A673 (cell line): ENCODE measurements around the gene ANKS1B. TPM values are rescaled to one million over a fixed set of nuclear protein-coding genes. Genes with fewer than 3 reads are reported as not detected.

ENCODE experiments used
- BruUV-seq: library from RNA; stranded (reverse); fragments of 400-500 nt; replicated peaks from 2 replicates; lab custom pipeline; 2021; lab: Mats Ljungman, UMichigan
- CTCF ChIA-PET: fragments of 300-600 bp; sonication (Branson Sonifier 250); formaldehyde crosslinking; loops from one replicate; lab custom pipeline; 2022; ENCODE audit warnings: antibody characterized with exemption; lab: Charles Lee
- POLR2A ChIA-PET: fragments of 300-600 bp; sonication (Branson Sonifier 250); formaldehyde crosslinking; loops from one replicate; lab custom pipeline; 2022; ENCODE audit warnings: antibody characterized with exemption; ENCODE audit not compliant: low non-redundant PET; lab: Charles Lee
- DNase-seq: peaks from one replicate; pipeline ENCODE4 v3.0.0-alpha.2; 2015; ENCODE audit warnings: low spot score
- H3K27ac ChIP-seq: fragments of 200-600 bp; sonication (generic); 2 replicates; pipeline ENCODE4 v1.5.1; 2016; ENCODE audit warnings: mixed run types, low read depth, mild to moderate bottlenecking, mixed read lengths, antibody characterized with exemption, low read length; ENCODE audit not compliant: poor library complexity, severe bottlenecking
- H3K27me3 ChIP-seq: fragments of 200-600 bp; sonication (generic); replicated peaks from 2 replicates; pipeline ENCODE4 v1.6.1; 2017; ENCODE audit warnings: mixed run types, low read depth, mild to moderate bottlenecking, mixed read lengths, antibody characterized with exemption, low read length; ENCODE audit not compliant: insufficient read depth, poor library complexity
- H3K36me3 ChIP-seq: fragments of 200-600 bp; sonication (generic); 2 replicates; pipeline ENCODE4 v1.6.1; 2016; ENCODE audit warnings: mixed run types, mild to moderate bottlenecking, mixed read lengths, antibody characterized with exemption, low read length; ENCODE audit not compliant: insufficient read depth, poor library complexity, severe bottlenecking
- H3K4me1 ChIP-seq: fragments of 200-600 bp; sonication (generic); 2 replicates; pipeline ENCODE4 v1.6.1; 2017; ENCODE audit warnings: mixed run types, mild to moderate bottlenecking, mixed read lengths, antibody characterized with exemption, low read length; ENCODE audit not compliant: insufficient read depth, poor library complexity, severe bottlenecking
- H3K4me3 ChIP-seq: fragments of 200-600 bp; sonication (generic); 2 replicates; pipeline ENCODE4 v1.5.1; 2016; ENCODE audit warnings: low read depth, mixed run types, mild to moderate bottlenecking, mixed read lengths, low read length; ENCODE audit not compliant: poor library complexity, severe bottlenecking
- H3K9me3 ChIP-seq: fragments of 200-600 bp; sonication (generic); 2 replicates; pipeline ENCODE4 v1.6.1; 2016; ENCODE audit warnings: mixed run types, low read depth, mild to moderate bottlenecking, mixed read lengths, antibody characterized with exemption, low read length; ENCODE audit not compliant: poor library complexity, severe bottlenecking
- CTCF ChIP-seq: fragments of 300-800, 200-600 bp; sonication (generic); conservative IDR thresholded peaks from 2 replicates; pipeline ENCODE4 v1.5.1; 2017; ENCODE audit warnings: low read depth, mild to moderate bottlenecking, antibody characterized with exemption, low read length, moderate library complexity, mixed read lengths
- EZH2 ChIP-seq: fragments of 200-600 bp; sonication (generic); IDR thresholded peaks from 2 replicates; pipeline ENCODE4 v1.6.1; 2017; ENCODE audit warnings: borderline replicate concordance, low read depth, mild to moderate bottlenecking, mixed read lengths, antibody characterized with exemption, low read length; ENCODE audit not compliant: poor library complexity, severe bottlenecking
- intact Hi-C: fragments of 100-400 bp; cut with micrococcal nuclease; formaldehyde crosslinking; loops from one replicate; pipeline ENCODE4 v1.10.0; 2022; ENCODE audit not compliant: unreplicated experiment
- total RNA-seq: library from RNA; stranded (reverse); gene quantifications from 2 replicates; pipeline ENCODE4 v1.2.3, GENCODE V29; 2021

The ANKS1B gene
- total RNA-seq, 1 experiment from 2014 or later: 0.99 TPM

DNA sequence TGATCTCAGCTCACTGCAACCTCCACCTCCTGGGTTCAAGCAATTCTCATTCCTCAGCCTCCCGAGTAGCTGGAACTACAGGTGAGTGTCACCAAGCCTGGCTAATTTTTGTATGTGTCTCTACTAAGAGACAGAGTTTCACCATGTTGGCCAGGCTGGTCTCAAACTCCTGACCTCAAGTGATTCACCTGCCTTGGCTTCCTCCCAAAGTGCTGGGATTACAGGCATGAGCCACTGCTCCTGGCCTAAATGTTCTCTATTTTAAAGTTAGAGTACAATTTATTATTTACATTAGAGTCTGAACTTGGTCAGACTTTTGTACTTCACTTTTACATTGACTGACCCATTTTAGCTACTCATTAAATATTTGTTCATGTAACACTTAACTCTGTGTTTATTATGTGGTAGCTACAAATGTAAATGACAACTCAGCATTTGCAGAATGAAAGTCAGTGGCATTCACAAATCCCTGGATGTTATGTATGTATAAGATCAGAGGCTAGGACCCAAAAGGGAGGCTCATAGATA lies 930.1 kb downstream of the ANKS1B start:
- TF ChIP-seq EZH2 (no peak), CTCF (no peak)
- CTCF ChIA-PET: no interaction called here
- H3K27ac ChIP-seq: no peak overlapping the region

GRCh38 chr12:99053616-99054362 lies 930.9 kb downstream of the ANKS1B start:
- H3K27me3 ChIP-seq: no peaks in the 10 kb centered on the region
- no peaks in the 10 kb centered on the region for H3K36me3 ChIP-seq
- no peak overlapping the region for H3K27ac ChIP-seq
- H3K9me3 ChIP-seq: no peaks in the 10 kb centered on the region
- no peak for TF ChIP-seq CTCF
- no peak for TF ChIP-seq EZH2
- CTCF ChIA-PET: no interaction called here
- DNase-seq: no peak
- POLR2A ChIA-PET: no interaction called here
- no TSS peak for BruUV-seq
- intact Hi-C loops: no loop called here
- no peak overlapping the region for H3K4me3 ChIP-seq
- no peaks in the 10 kb centered on the region for H3K4me1 ChIP-seq

More for the DNA sequence above, 930.1 kb downstream of the ANKS1B start:
- DNase-seq: no peak
- H3K36me3 ChIP-seq: no peaks in the 10 kb centered on the region
- intact Hi-C loops: no loop called here
- H3K27me3 ChIP-seq: no peaks in the 10 kb centered on the region
- BruUV-seq: no TSS peak
- peaks cover under 1% of the 10 kb centered on the region for H3K4me1 ChIP-seq
- H3K9me3 ChIP-seq: no peaks in the 10 kb centered on the region
- POLR2A ChIA-PET: no interaction called here
- H3K4me3 ChIP-seq: no peak overlapping the region

DNA sequence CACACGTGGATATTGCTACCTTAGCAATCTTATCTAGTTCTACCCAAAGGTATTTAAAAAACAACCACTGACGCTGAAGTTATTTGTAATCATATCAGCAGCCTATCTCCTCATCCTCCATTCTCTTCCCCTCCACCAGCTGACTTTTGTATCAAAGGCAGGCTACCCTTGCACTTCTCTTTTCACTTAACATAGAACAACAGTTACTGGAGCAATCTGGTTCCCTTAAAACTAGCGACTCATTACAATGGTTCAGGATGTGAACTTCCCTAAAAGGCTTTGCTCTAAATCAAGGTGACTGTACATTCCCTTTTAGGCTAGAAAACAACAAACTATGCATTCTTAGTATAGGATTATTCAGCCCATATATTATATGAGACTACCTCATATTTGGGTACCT lies 935.0 kb downstream of the ANKS1B start:
- POLR2A ChIA-PET: no interaction called here
- CTCF ChIA-PET: interaction anchor here (0.6 kb wide), 1 partner anchor 664 kb away, joined by 3 read pairs; no protein-coding TSS in a partner anchor
- H3K36me3 ChIP-seq: no peaks in the 10 kb centered on the region
- no TSS peak for BruUV-seq
- H3K4me1 ChIP-seq: no peaks in the 10 kb centered on the region
- no peak overlapping the region for H3K4me3 ChIP-seq
- intact Hi-C loops: no loop called here
- no peak overlapping the region for H3K27ac ChIP-seq
- H3K9me3 ChIP-seq: no peaks in the 10 kb centered on the region
- no peak for DNase-seq
- TF ChIP-seq CTCF (no peak), EZH2 (no peak)
- H3K27me3 ChIP-seq: no peaks in the 10 kb centered on the region
